Activated CD8-positive, alpha-beta memory T cell treated with anti-CD3 and anti-CD28 coated beads, Interleukin-2, amount 50 U/mL, for 48 hours (primary cell): ENCODE results near the gene DNAH8.

ENCODE experiments used
- DNase-seq: peaks from one replicate; pipeline ENCODE4 v3.0.0-alpha.2; 2020

DNAH8 gene

DNA sequence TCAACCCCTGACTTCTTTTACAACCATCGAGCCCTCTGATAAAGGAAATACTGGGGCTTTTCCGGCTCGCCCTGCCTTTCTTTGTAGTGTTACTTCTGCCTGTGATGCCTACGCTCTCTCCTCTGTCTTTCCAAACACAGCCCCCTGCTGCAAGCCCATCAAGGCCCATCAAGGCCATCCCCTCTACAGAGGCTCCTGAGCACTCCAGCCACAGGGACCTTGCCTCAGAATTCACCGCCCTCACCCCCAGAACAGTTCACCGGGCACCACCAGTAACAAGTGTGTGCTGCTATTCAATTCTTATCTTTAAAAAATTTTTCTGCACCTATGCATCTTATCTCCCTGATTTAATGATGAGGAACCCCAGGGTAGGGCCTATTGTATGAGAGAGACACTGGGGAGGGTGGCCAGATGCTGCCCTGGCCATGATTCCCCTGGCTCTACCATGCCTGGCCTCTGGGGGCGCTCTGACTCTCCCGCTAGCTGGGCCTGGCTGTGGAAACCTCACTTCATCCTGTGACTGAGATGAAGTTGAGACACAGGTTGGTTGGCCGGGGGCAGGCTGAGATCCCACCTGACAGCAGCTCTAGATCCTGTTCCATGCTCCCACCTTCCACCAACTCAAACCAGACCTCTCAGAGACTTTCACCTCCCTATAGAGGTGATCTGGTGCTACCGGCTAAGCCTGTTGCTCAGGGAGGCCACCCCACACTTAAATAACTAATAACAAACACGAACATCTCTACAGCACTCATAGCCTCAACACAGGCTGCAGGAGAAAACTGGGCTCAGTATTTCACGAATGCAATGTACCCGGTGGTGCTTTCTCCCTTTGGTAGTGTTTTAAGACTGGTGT lies 314.3 kb downstream of the DNAH8 start:
- peak; percentile 82 for DNase-seq

GRCh38 chr6:39035681-39036080 lies 320.6 kb downstream of the DNAH8 start:
- no peak for DNase-seq

DNA sequence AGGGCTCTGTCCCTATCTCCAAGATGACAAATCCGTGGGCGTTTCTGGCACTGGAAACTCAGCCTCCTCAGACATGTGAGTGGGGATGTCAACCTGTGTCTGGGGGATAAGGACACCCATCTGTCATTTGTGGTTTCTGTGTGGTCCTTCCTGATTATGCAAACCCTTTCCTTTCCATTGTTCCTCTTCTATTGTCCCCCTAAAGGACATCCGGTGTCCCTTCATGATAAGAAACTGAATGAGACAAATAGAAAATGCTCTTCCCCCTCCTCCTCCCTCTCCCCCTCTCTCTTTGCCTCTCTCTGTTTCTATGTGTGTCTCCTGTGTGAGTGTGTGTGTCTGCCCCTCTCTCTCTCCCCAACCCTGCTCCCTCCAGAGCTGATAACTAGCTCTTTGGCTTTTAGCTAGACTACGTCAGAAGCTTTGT lies 322.0 kb downstream of the DNAH8 start:
- no peak for DNase-seq

GRCh38 chr6:39037707-39038106 lies 322.6 kb downstream of the DNAH8 start:
- no peak for DNase-seq

DNA sequence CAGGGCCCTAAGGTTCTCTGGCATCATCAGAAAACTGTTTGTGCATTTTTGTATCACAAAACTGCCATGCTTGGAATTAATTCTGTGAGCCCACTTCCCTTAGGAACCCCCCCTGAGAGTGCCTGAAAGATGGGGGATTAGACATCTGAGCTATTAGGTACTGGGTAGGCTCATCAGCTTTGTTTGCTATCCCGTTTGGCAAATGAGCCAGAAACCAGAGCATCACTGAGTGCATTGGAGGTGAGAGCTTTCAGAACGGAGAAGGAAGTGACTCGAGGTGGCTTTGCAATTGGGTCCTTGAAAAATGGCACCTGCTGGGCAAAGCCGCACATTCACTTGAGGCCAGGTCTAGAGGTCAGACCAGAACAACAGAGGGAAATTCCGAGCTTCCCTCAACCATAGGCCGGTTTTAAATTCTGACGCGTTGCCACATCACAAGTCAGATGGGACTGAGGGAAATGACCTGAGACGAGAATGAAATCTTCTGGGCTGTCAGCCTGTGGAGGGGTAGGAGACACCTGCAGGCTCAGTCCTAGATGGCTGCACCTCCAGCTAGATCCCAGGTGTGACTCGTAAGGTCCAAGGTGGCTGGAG lies 325.1 kb downstream of the DNAH8 start:
- DNase-seq = no peak

- no peak for DNase-seq
These were observed 326.0 kb downstream of the DNAH8 start for GRCh38 chr6:39041072-39041471.

DNA sequence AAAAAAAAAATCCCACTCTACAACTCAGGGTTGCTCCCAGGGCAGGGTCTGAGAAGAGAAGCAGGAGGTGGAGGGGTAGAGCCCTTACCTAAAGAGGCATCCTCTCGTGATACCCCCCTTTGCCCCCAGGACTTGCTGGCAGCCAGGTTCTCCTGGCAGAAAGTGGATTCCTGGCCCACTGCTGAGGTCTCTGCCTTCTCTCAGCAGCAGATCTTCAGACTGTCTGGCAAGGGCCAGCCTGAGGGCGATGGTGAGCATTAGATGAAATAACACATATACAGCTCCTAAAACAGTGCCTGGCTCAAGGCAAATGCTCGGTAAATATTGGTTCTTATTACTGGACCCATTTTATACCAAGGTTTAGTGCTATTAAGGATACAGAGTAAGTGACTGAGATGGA lies 328.7 kb downstream of the DNAH8 start:
- no peak for DNase-seq

GRCh38 chr6:39044181-39044580 lies 329.1 kb downstream of the DNAH8 start:
- no peak for DNase-seq

- no peak for DNase-seq
These were observed 332.6 kb downstream of the DNAH8 start for GRCh38 chr6:39047434-39048327.

DNA sequence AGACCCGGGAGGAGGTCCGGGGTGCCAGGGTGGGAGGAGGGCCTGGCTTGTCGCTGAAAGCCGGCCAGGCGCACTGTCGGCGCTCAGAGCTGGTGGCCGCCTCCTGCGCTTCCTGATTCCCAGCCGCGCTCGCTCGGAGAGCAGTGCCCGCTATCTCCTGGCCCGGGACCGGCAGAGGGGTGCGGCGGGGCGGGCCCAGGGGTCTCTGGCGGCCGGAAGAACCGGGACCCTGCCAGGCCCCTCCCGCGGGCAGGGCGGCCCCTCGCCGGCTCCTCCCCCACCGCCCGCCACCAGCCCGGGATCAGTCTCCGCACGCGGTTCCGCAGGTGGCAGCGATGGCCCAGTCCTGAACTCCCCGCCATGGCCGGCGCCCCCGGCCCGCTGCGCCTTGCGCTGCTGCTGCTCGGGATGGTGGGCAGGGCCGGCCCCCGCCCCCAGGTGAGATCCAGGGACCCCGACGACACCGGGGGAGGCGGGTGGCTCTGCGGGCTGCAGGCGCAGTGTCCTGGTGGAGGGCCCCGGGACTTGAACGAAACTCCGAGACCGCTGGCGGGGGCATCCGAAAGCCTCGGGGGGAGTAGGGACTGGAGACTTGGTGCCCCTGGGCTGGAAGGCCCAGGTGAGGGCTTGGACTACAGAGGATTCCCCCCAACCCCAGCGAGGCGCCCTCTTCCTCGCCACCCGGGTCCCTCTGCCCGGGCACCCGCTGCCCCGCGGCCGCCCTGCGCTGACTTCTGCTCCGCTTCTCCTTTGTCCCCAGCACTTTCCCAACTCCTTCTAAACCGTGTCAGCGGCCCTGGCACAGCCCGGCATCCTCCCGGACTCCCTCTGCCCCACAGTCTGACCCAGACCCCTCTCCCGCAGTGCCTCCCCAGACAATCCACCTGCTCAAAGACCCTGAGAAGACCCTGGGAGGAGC lies 333.6 kb downstream of the DNAH8 start, which contains the start of gene GLP1R:
GLP1R (plus strand) TSS at position 301 of the 919 bp plus-strand sequence; CDS start at position 361, 60 bp downstream.
- no peak for DNase-seq

- DNase-seq = no peak
These were observed 334.6 kb downstream of the DNAH8 start for GRCh38 chr6:39049575-39050283.

DNA sequence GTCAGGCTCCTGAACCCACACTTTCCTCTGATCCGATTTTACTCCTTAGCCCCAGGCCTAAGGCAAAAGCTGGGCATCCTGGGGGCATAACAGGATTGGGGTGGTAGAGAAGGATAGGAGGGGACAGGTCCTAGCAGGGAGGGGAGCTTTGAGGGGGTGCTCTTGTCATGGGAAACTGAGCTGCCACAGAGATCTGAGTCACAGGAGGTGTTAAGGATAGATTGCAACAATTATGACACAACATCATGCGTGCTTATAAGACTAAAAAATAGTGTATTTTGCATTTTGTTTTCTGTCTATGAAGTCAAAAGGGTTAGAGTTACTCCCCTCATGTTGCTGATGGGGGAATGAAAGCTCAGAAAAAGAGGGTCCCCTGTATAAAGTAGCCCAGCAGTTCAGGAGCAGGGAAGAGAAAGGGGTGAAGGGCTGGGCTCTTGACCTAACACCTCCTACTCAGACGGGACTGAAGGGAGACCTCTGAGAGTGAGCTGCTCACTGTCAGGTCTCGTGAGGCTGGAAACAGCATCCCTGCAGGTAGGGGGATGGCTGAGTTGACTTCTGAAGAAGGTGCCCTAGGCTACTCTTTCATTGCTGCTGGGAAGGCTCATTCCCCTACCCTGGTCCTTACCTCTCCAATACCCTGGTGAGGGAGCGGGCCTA lies 335.5 kb downstream of the DNAH8 start:
- DNase-seq = no peak

DNA sequence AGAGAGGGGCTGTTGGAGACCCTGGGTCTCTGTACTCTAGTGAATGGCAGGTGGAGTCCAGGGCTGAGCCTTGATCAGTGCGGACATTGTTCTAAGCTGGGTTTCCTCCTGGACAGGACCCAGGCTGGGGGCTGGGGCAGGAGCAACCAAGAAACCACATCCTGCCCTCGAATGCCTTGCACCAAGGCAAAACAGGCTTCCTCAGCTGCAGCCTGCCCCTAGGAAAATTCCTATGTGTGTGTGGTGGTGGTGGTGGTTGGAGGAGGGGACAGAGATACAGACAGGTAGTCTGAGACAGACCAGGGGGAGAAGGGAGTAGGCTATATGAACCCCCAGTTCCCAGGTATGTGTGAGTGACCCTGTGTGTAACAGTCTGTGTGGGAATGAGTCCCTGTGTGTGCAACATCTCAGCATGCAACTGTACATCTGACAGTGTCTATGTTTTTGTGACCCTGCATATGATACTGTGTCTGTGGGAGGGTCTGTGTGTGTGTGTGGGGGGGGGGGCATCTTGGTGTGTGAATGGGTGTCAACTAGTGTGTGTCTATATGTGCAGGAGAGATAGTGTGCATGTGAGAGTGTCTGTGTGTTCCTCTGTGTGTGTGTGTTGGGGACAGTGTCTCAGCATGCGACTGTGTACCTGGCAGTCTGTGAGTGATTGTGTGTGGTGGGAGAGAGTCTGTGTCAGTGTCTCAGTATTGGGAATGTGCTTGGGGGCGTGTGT lies 336.4 kb downstream of the DNAH8 start:
- DNase-seq = no peak

DNA sequence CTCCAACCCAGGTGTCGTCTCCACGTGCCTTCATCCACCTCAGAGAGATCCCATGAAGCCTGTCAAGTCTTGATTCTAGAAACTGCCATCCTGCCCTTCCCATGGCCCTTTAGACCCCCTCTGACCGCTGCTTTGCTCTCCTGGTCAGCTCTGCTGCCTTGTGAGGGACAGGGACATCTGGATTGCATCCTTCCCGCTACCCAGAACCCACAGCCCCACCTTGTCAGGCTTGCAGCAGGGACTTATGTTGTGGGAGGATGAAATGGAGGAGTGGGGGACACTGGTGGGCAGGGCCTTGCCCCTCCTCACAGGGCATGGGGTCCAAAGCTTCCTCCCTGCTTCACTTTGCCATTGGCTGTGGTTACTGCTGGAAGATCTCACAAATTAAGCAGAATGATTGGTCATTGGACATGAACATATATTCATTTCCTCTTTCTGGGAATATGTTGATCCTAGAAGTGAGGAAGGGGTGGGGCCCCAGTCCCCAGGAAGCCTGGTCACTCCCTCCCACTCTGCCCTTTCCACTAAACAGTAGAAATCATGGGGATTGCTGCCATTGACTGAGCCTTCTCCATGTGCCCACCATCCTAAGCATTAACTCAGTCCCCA lies 338.0 kb downstream of the DNAH8 start:
- DNase-seq = no peak

DNA sequence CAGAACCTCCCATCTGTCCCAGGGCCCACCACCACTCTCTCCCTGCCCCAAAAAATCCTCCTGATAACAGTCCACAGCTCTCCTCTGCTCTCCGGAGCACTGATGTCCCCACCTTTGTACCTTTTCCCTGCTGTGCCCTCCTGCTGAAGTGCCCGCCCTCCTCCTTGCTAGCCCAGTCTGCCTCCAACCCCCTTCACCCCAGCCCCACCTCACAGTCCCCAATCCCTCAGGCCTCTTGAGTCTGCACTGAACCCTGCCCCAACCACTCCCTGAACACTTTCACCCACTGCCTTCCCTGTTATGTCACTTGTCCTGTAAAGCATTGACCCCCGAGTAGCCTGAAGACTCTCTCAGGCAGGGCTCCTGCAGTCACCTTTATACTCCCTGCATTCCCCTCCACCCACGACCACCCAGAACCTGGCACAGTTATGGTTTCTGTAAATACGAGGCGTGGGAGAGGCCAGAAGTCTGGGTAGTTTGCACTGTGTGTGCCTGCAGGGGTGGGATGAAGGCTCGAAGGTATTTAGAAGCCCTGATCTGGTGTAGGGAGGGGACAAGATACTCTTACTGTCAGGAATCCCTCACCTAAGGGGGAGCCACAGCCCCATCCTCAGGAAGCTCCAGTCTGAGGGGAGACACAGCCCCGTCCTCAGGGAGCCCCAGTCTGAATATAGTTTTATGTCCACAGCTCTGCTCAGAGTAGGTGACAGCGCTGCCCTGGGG lies 338.9 kb downstream of the DNAH8 start:
- no peak for DNase-seq

DNA sequence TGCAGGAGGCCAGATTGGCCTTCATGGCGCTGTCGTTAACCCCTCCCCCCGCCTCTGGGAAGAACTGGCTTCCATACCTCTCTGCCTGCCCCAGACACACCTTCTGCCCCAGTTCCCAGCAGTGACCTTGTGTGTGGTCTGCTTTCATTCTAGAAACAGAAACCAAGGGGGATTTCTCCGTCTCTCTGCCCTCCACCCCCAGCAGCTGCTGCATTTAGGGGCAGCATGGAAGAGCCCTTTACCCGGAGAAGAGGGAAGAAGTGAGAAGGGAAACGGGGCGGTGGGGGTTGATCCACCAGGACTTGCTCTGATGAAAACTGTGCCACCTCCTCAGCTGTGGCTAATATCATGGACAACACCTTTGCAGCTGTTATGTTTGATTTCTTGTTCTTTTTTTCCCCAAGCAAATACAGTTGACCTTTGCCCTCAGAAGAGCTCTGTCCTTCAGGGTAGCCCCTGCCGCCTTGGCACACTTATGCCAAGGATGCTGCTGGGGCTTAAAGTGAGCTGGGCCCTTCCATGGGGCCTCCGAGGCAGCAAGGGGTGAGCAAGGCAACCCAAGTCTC lies 339.5 kb downstream of the DNAH8 start:
- no peak for DNase-seq

GRCh38 chr6:39055661-39056060 lies 340.6 kb downstream of the DNAH8 start:
- DNase-seq = no peak

GRCh38 chr6:39056191-39056590 lies 341.1 kb downstream of the DNAH8 start:
- no peak for DNase-seq

GRCh38 chr6:39056681-39057080 lies 341.6 kb downstream of the DNAH8 start:
- DNase-seq = no peak
